ENCODE results near the gene B3GLCT.

- TF ChIP-seq CTCF (IDR thresholded peaks at IDR 0.05; ENCODE audit: low read depth, low read length, missing input control) = no peak
- no peak for TF ChIP-seq SP1 (IDR thresholded peaks at IDR 0.05)
- TF ChIP-seq RAD21 (IDR thresholded peaks at IDR 0.05) = no peak
- TF ChIP-seq FOXA2 (IDR thresholded peaks at IDR 0.05) = no peak
- TF ChIP-seq REST (IDR thresholded peaks at IDR 0.05) = no peak
- TF ChIP-seq FOXA1 (IDR thresholded peaks at IDR 0.05) = no peak
- no peak for TF ChIP-seq YY1 (IDR thresholded peaks at IDR 0.05)
- no peak for TF ChIP-seq TAF1 (conservative IDR thresholded peaks at IDR 0.05)
- no peak for TF ChIP-seq GABPA (IDR thresholded peaks at IDR 0.05 in 1 of 2, conservative IDR thresholded peaks at IDR 0.05 in 1 of 2)
These were observed 122.3 kb downstream of the B3GLCT start for GRCh38 chr13:31322026-31322425.

Data from liver (tissue), 3 donors.